GM18867 (cell line): ENCODE measurements around the gene ABCB11.
A peak's percentile ranks its signal among the peaks of the same experiment; 100 is the strongest.
"Not testable (repeated sequence)": the region's sequence is repeated elsewhere in the genome, so short reads cannot be mapped to it uniquely, and the experiment has no call there.

Experiments used
- ATAC-seq: cut with Tn5 transposase; IDR thresholded peaks from one replicate; pipeline ENCODE4 v1.9.1; 2021; ENCODE audit warnings: mild to moderate bottlenecking, moderate library complexity; ENCODE audit not compliant: unreplicated experiment

The ABCB11 gene

GRCh38 chr2:168939918-168940317, 91.2 kb downstream of the ABCB11 start:
- ATAC-seq, result peak; percentile 85

GRCh38 chr2:168939061-168939460, 92.1 kb downstream of the ABCB11 start:
- no peak for ATAC-seq

GRCh38 chr2:168935810-168936581, 95.1 kb downstream of the ABCB11 start:
- no peak for ATAC-seq

- ATAC-seq, result no peak
These were observed 96.3 kb downstream of the ABCB11 start for GRCh38 chr2:168934826-168935225.

- ATAC-seq, result not testable (repeated sequence)
These were observed 99.0 kb downstream of the ABCB11 start for GRCh38 chr2:168932174-168932573.

GRCh38 chr2:168930242-168930641, 100.9 kb downstream of the ABCB11 start:
- ATAC-seq, result no peak

GRCh38 chr2:168929031-168929430, 102.1 kb downstream of the ABCB11 start:
- ATAC-seq, result no peak

GRCh38 chr2:168928113-168928831, 102.9 kb downstream of the ABCB11 start:
- no peak for ATAC-seq

- ATAC-seq, result no peak
These were observed 104.3 kb downstream of the ABCB11 start for GRCh38 chr2:168926621-168927386.

GRCh38 chr2:168920504-168921157, 110.5 kb downstream of the ABCB11 start:
- no peak for ATAC-seq

- ATAC-seq, result peak; percentile 18
These were observed 114.8 kb downstream of the ABCB11 start for GRCh38 chr2:168916331-168916675.

- ATAC-seq, result peak; percentile 63
These were observed 115.4 kb downstream of the ABCB11 start for GRCh38 chr2:168915441-168916330.

- ATAC-seq, result no peak
These were observed 117.6 kb downstream of the ABCB11 start for GRCh38 chr2:168913495-168913894.

GRCh38 chr2:168912901-168913369, 118.2 kb downstream of the ABCB11 start:
- no peak for ATAC-seq

- no peak for ATAC-seq
These were observed 118.7 kb downstream of the ABCB11 start for GRCh38 chr2:168912466-168912865.

GRCh38 chr2:168910330-168910729, 120.8 kb downstream of the ABCB11 start:
- no peak for ATAC-seq

GRCh38 chr2:168907940-168908662, 123.0 kb downstream of the ABCB11 start:
- ATAC-seq, result no peak

GRCh38 chr2:168904358-168904757, 126.8 kb downstream of the ABCB11 start:
- ATAC-seq, result no peak

- no peak for ATAC-seq
These were observed 127.2 kb downstream of the ABCB11 start for GRCh38 chr2:168903888-168904287.
